ENCODE measurements around the gene DAB1. TPM values are rescaled to one million over a fixed set of nuclear protein-coding genes. Genes with fewer than 3 reads are reported as not detected.
A peak's percentile ranks its signal among the peaks of the same experiment; 100 is the strongest.

Gene DAB1
- total RNA-seq, 1 donor from 2014 or later, result not detected

- no peak overlapping the region for H3K27ac Mint-ChIP-seq (ENCODE audit: unreplicated experiment)
- H3K36me3 Mint-ChIP-seq (ENCODE audit: low read depth), result no peaks in the 10 kb centered on the region
- peaks cover 5% of the 10 kb centered on the region for H3K27me3 Mint-ChIP-seq (ENCODE audit: low read depth)
- no peak overlapping the region for H3K4me3 Mint-ChIP-seq (ENCODE audit: unreplicated experiment)
- H3K4me1 Mint-ChIP-seq (ENCODE audit: low read depth), result peaks cover 8% of the 10 kb centered on the region
- TF ChIP-seq, protein P1, sequence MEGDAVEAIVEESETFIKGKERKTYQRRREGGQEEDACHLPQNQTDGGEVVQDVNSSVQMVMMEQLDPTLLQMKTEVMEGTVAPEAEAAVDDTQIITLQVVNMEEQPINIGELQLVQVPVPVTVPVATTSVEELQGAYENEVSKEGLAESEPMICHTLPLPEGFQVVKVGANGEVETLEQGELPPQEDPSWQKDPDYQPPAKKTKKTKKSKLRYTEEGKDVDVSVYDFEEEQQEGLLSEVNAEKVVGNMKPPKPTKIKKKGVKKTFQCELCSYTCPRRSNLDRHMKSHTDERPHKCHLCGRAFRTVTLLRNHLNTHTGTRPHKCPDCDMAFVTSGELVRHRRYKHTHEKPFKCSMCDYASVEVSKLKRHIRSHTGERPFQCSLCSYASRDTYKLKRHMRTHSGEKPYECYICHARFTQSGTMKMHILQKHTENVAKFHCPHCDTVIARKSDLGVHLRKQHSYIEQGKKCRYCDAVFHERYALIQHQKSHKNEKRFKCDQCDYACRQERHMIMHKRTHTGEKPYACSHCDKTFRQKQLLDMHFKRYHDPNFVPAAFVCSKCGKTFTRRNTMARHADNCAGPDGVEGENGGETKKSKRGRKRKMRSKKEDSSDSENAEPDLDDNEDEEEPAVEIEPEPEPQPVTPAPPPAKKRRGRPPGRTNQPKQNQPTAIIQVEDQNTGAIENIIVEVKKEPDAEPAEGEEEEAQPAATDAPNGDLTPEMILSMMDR (IDR thresholded peaks at IDR 0.05), result no peak
- DNase-seq (ENCODE audit: low spot score), result no peak
- no peaks in the 10 kb centered on the region for H3K9me3 Mint-ChIP-seq (ENCODE audit: low read depth)
These were observed 341.0 kb downstream of the DAB1 start for GRCh38 chr1:57082711-57083439.

- no peaks in the 10 kb centered on the region for H3K36me3 Mint-ChIP-seq (ENCODE audit: low read depth)
These were observed 344.3 kb downstream of the DAB1 start for GRCh38 chr1:57079454-57080157.

DNA sequence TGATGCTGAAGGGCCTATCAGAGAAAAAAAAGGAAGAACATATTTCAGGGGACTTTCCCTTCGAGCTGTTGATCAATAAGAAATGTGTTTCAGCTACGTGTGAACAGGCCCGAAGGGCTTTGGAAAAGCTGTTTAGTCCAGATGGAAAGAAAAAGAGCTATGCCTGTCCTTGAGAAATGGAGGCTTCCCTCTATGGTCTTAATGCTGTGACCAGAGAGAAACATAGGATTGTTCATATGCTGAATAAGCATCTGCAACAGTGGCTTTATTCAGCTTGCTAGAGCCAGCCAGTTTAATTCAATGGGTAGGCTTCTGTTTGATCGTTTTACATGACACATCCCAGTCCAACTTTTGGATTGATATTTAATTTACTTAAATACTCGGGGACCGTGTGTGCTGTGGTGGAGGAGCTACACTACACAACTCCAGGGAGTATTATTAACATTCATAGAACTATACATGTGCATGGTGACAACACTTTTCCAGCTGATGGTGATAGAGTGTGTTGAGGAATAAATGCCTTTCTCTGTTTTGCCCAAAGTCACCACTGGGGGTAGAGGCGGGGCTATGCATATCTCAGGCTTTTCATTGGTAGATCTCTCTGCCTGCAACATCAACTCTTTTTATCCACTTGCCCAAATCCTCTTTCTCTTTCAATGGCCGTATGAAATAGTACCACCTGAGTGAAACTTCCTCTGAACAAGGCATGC lies 351.3 kb downstream of the DAB1 start:
- peaks cover 7% of the 10 kb centered on the region for H3K4me1 Mint-ChIP-seq (ENCODE audit: low read depth)
- DNase-seq (ENCODE audit: low spot score), result no peak
- no peak overlapping the region for H3K4me3 Mint-ChIP-seq (ENCODE audit: unreplicated experiment)
- H3K27me3 Mint-ChIP-seq (ENCODE audit: low read depth), result peaks cover 11% of the 10 kb centered on the region
- TF ChIP-seq, protein P1 (IDR thresholded peaks at IDR 0.05), result no peak
- H3K9me3 Mint-ChIP-seq (ENCODE audit: low read depth), result no peaks in the 10 kb centered on the region
- H3K36me3 Mint-ChIP-seq (ENCODE audit: low read depth), result no peaks in the 10 kb centered on the region
- no peak overlapping the region for H3K27ac Mint-ChIP-seq (ENCODE audit: unreplicated experiment)

More at GRCh38 chr1:57079454-57080157, 344.3 kb downstream of the DAB1 start:
- H3K9me3 Mint-ChIP-seq (ENCODE audit: low read depth), result no peaks in the 10 kb centered on the region
- TF ChIP-seq, protein P1 (IDR thresholded peaks at IDR 0.05), result peak; percentile 55
- H3K4me1 Mint-ChIP-seq (ENCODE audit: low read depth), result peaks cover 8% of the 10 kb centered on the region
- H3K27me3 Mint-ChIP-seq (ENCODE audit: low read depth), result peaks cover 11% of the 10 kb centered on the region
- no peak overlapping the region for H3K27ac Mint-ChIP-seq (ENCODE audit: unreplicated experiment)
- no peak for DNase-seq (ENCODE audit: low spot score)
- no peak overlapping the region for H3K4me3 Mint-ChIP-seq (ENCODE audit: unreplicated experiment)

DNA sequence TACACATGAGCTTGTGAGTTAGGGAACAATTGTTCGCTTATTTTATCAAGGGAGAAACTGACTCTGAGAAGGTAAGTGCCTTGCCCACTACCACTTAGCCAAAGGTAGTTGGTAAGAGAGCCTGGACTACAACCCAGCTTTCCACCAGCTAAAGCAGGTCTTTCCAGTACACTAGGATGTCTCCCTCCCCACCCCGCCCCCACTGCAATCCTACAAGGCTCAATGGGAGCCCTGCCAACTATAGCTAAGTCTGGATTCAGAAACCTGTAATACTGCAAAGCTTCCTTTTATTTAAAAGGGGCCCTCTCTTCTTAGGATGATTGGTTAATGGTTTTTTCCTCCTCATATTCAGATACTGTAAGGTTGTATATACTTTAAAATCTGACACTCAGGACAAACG lies 356.0 kb downstream of the DAB1 start:
- H3K27ac Mint-ChIP-seq (ENCODE audit: unreplicated experiment), result no peak overlapping the region
- H3K4me1 Mint-ChIP-seq (ENCODE audit: low read depth), result peaks cover 7% of the 10 kb centered on the region
- H3K27me3 Mint-ChIP-seq (ENCODE audit: low read depth), result no peaks in the 10 kb centered on the region
- H3K9me3 Mint-ChIP-seq (ENCODE audit: low read depth), result no peaks in the 10 kb centered on the region
- H3K36me3 Mint-ChIP-seq (ENCODE audit: low read depth), result no peaks in the 10 kb centered on the region
- TF ChIP-seq, protein P1 (IDR thresholded peaks at IDR 0.05), result no peak
- H3K4me3 Mint-ChIP-seq (ENCODE audit: unreplicated experiment), result no peak overlapping the region
- no peak for DNase-seq (ENCODE audit: low spot score)

- TF ChIP-seq, protein P1 (IDR thresholded peaks at IDR 0.05), result no peak
These were observed 356.8 kb downstream of the DAB1 start for GRCh38 chr1:57066980-57067610.

More at GRCh38 chr1:57066980-57067610, 356.8 kb downstream of the DAB1 start:
- H3K4me1 Mint-ChIP-seq (ENCODE audit: low read depth), result peaks cover 7% of the 10 kb centered on the region
- no peak for DNase-seq (ENCODE audit: low spot score)
- no peak overlapping the region for H3K27ac Mint-ChIP-seq (ENCODE audit: unreplicated experiment)
- no peaks in the 10 kb centered on the region for H3K27me3 Mint-ChIP-seq (ENCODE audit: low read depth)
- H3K4me3 Mint-ChIP-seq (ENCODE audit: unreplicated experiment), result no peak overlapping the region
- H3K36me3 Mint-ChIP-seq (ENCODE audit: low read depth), result no peaks in the 10 kb centered on the region
- H3K9me3 Mint-ChIP-seq (ENCODE audit: low read depth), result no peaks in the 10 kb centered on the region
